B cell (primary cell): ENCODE results near the gene PXDC1. TPM values are rescaled to one million over a fixed set of nuclear protein-coding genes. Genes with fewer than 3 reads are reported as not detected.

Source experiments
- ATAC-seq: fragments of 200-7000 bp; cut with Tn5 transposase; one replicate; pipeline ENCODE4 v1.10.0; 2021; ENCODE audit warnings: low read depth, mild to moderate bottlenecking, moderate number of reproducible peaks, moderate library complexity
- CTCF ChIA-PET: fragments of 350-600 bp; sonication (Branson Sonifier 250); formaldehyde crosslinking; loops from one replicate; lab custom pipeline; 2021; ENCODE audit warnings: antibody characterized with exemption, inconsistent platforms; lab: Charles Lee
- POLR2A ChIA-PET: fragments of 350-600 bp; sonication (Branson Sonifier 250); formaldehyde crosslinking; loops from one replicate; lab custom pipeline; 2021; ENCODE audit warnings: antibody characterized with exemption; lab: Charles Lee
- DNase-seq: peaks from one replicate; pipeline ENCODE4 v3.0.0; 2013
- H2AFZ ChIP-seq: 2 replicates; pipeline ENCODE4 v1.6.1; 2012; ENCODE audit warnings: mild to moderate bottlenecking, low read depth, low read length; ENCODE audit not compliant: insufficient read depth, poor library complexity, severe bottlenecking
- H3K27ac ChIP-seq, 2 donors: 1 replicate in 1 of 2; 2 replicates in 1 of 2; pipeline ENCODE4 v1.5.1; 2012 to 2013; ENCODE audit warnings: low read length in 2 of 2, mild to moderate bottlenecking in 2 of 2, moderate library complexity in 1 of 2
- H3K27me3 ChIP-seq, 4 experiments: fragments of 200-600 bp in 1 of 4; sonication (generic) in 1 of 4; replicated peaks in 1 of 4; 1 replicate in 2 of 4; 2 replicates in 2 of 4; pipeline versions ENCODE4 v1.6.1 to v1.7.0; 2013 to 2016; ENCODE audit warnings: low read length in 3 of 4, mild to moderate bottlenecking in 2 of 4, mixed read lengths in 1 of 4, moderate library complexity in 1 of 4; ENCODE audit not compliant: insufficient read depth in 4 of 4, control insufficient read depth in 3 of 4; ENCODE audit errors: control extremely low read depth in 1 of 4
- H3K36me3 ChIP-seq, 2 experiments: replicated peaks in 1 of 2; 1 replicate in 1 of 2; 2 replicates in 1 of 2; pipeline versions ENCODE4 v1.6.1 to v1.7.1; 2013; ENCODE audit warnings: low read length in 1 of 2; ENCODE audit not compliant: insufficient read depth in 2 of 2, control insufficient read depth in 1 of 2; ENCODE audit errors: control extremely low read depth in 1 of 2, extremely low read depth in 1 of 2
- H3K4me1 ChIP-seq, 2 donors: fragments of 200-600 bp in 1 of 2; sonication (generic) in 1 of 2; 1 replicate in 1 of 2; 2 replicates in 1 of 2; pipeline versions ENCODE4 v1.5.1 to v1.6.1; 2013 to 2017; ENCODE audit warnings: low read length in 2 of 2; ENCODE audit not compliant: control insufficient read depth in 2 of 2, insufficient read depth in 2 of 2
- H3K4me2 ChIP-seq: replicated peaks from 2 replicates; pipeline ENCODE3; 2012; ENCODE audit warnings: mild to moderate bottlenecking, low read depth, low read length; ENCODE audit not compliant: poor library complexity, severe bottlenecking
- H3K4me3 ChIP-seq, 5 experiments: fragments of 200-600 bp in 1 of 5; sonication (generic) in 1 of 5; 1 replicate in 3 of 5; 2 replicates in 2 of 5; pipeline versions ENCODE4 v1.5.1 to v1.7.0; 2011 to 2016; ENCODE audit warnings: low read length in 4 of 5, mild to moderate bottlenecking in 4 of 5, low read depth in 2 of 5, control low read depth in 1 of 5, moderate library complexity in 1 of 5; ENCODE audit not compliant: insufficient read depth in 1 of 5; ENCODE audit errors: control extremely low read depth in 1 of 5, extremely low read depth in 1 of 5
- H3K79me2 ChIP-seq: fragments of 200-600 bp; sonication (generic); one replicate; pipeline ENCODE4 v1.6.0; 2016; ENCODE audit warnings: low read length; ENCODE audit not compliant: control insufficient read depth, insufficient read depth
- H3K9ac ChIP-seq: fragments of 200-600 bp; sonication (generic); 2 replicates; pipeline ENCODE4 v1.6.1; 2017; ENCODE audit warnings: mild to moderate bottlenecking, low read length, moderate library complexity
- H3K9me3 ChIP-seq, 3 donors: one replicate each; pipeline versions ENCODE4 v1.6.1 to v1.7.1; 2013; ENCODE audit warnings: low read length in 2 of 3; ENCODE audit not compliant: control insufficient read depth in 2 of 3, insufficient read depth in 1 of 3; ENCODE audit errors: control extremely low read depth in 1 of 3
- H4K20me1 ChIP-seq: 2 replicates; pipeline ENCODE4 v1.6.0; 2012; ENCODE audit warnings: mild to moderate bottlenecking, low read length; ENCODE audit not compliant: insufficient read depth, control insufficient read depth, poor library complexity, severe bottlenecking
- H3K27ac Mint-ChIP-seq: one replicate; pipeline ENCODE4 v1.8.0; 2021; ENCODE audit warnings: mixed read lengths
- H3K27me3 Mint-ChIP-seq: one replicate; pipeline ENCODE4 v1.8.0; 2021; ENCODE audit warnings: mixed read lengths
- H3K4me1 Mint-ChIP-seq: one replicate; pipeline ENCODE4 v1.8.0; 2021; ENCODE audit warnings: mixed read lengths
- H3K4me3 Mint-ChIP-seq: one replicate; pipeline ENCODE4 v1.8.0; 2021; ENCODE audit warnings: mixed read lengths
- H3K9me3 Mint-ChIP-seq: one replicate; pipeline ENCODE4 v1.8.0; 2022; ENCODE audit warnings: mixed read lengths; ENCODE audit not compliant: insufficient read depth
- EZH2 ChIP-seq: IDR thresholded peaks from 2 replicates; pipeline ENCODE4 v1.6.1; 2012; ENCODE audit warnings: borderline replicate concordance, low read depth, mild to moderate bottlenecking, moderate library complexity, low read length; ENCODE audit not compliant: insufficient read depth, poor library complexity, severe bottlenecking
- WGBS: methylation state at CpG from one replicate; pipeline ENCODE4 v1.1.5; 2013; ENCODE audit warnings: missing lambda C conversion rate; ENCODE audit not compliant: insufficient coverage; 5-methylcytosine and 5-hydroxymethylcytosine counted together
- intact Hi-C: fragments of 100-400 bp; cut with micrococcal nuclease; formaldehyde crosslinking; loops from one replicate; pipeline ENCODE4 v1.10.0; 2022
- polyA plus RNA-seq: library from polyadenylated mRNA; depleted of rRNA; stranded (reverse); fragments of >200 nt; gene quantifications from 2 replicates; pipeline ENCODE4 v1.2.3, GENCODE V29; 2012
- total RNA-seq, 2 donors: library from RNA; stranded (reverse); fragments of 120-200 nt in 1 of 2; gene quantifications; 1 replicate in 1 of 2; 2 replicates in 1 of 2; pipeline versions ENCODE4 v1.2.3 to v1.2.4, GENCODE V29; 2013 to 2022
- TF ChIP-seq, protein P1 (sequence below): fragments of 200-600 bp; IDR thresholded peaks from one replicate; pipeline ENCODE4 v1.8.0; 2022; ENCODE audit warnings: antibody characterized with exemption, mild to moderate bottlenecking

The PXDC1 gene
- total and polyA plus RNA-seq, 2 donors (not counting 1 experiment from before 2014, with no cell fraction given), result 4.7 to 18.9 TPM

DNA sequence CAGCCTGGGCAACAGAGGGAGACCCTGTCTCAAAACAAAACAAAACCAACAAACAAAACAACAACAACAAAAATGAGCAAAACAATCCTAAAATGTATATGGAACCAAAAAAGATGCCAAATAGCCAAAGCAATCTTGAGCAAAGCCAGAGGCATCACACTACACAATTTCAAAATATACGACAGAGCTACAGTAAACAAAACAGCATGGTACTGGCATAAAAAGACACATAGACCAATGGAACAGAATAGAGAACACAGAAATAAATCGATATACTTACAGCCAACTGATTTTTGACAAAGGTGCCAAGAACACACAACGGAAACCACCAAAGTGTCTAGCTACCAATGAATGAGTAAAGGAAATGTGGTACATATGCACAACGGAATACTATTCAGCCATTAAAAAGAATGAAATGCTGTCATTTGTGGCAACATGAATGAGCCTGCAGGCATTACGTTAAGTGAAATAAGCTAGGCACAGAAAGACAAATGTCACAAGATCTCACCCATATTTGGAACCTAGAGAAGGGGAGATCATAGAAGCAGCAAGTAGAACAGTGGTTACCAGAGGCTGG, 16.4 kb downstream of the PXDC1 start:
- H3K9me3 Mint-ChIP-seq, result peaks cover 4% of the 10 kb centered on the region
- H3K79me2 ChIP-seq, result no peaks in the 10 kb centered on the region
- no peak overlapping the region for H2AFZ ChIP-seq
- POLR2A ChIA-PET, result no interaction called here
- H3K4me3 ChIP-seq, result no peak overlapping the region
- H3K27ac Mint-ChIP-seq, result no peak overlapping the region
- DNase-seq, result no peak
- intact Hi-C loops, result no loop called here
- no peaks in the 10 kb centered on the region for H3K36me3 ChIP-seq
- peaks cover 2% of the 10 kb centered on the region for H3K4me1 Mint-ChIP-seq
- no peaks in the 10 kb centered on the region for H3K27me3 ChIP-seq
- no peaks in the 10 kb centered on the region for H3K4me1 ChIP-seq
- no peak overlapping the region for H3K4me2 ChIP-seq
- no peaks in the 10 kb centered on the region for H3K9me3 ChIP-seq
- no peaks in the 10 kb centered on the region for H3K27me3 Mint-ChIP-seq
- H3K27ac ChIP-seq, result no peak overlapping the region
- 100% methylated on average over 4 of the region's 5 CpGs for WGBS
- ATAC-seq, result no peak
- H3K4me3 Mint-ChIP-seq, result no peak overlapping the region
- TF ChIP-seq, protein P1, sequence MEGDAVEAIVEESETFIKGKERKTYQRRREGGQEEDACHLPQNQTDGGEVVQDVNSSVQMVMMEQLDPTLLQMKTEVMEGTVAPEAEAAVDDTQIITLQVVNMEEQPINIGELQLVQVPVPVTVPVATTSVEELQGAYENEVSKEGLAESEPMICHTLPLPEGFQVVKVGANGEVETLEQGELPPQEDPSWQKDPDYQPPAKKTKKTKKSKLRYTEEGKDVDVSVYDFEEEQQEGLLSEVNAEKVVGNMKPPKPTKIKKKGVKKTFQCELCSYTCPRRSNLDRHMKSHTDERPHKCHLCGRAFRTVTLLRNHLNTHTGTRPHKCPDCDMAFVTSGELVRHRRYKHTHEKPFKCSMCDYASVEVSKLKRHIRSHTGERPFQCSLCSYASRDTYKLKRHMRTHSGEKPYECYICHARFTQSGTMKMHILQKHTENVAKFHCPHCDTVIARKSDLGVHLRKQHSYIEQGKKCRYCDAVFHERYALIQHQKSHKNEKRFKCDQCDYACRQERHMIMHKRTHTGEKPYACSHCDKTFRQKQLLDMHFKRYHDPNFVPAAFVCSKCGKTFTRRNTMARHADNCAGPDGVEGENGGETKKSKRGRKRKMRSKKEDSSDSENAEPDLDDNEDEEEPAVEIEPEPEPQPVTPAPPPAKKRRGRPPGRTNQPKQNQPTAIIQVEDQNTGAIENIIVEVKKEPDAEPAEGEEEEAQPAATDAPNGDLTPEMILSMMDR, result no peak
- TF ChIP-seq EZH2, result no peak
- no peak overlapping the region for H3K9ac ChIP-seq
- no peaks in the 10 kb centered on the region for H4K20me1 ChIP-seq
- CTCF ChIA-PET, result interaction anchor here (0.7 to 10.3 kb wide), 4 partner anchors 243 to 455 kb away, joined by 3 to 269 read pairs (median 8); no protein-coding TSS in a partner anchor

DNA sequence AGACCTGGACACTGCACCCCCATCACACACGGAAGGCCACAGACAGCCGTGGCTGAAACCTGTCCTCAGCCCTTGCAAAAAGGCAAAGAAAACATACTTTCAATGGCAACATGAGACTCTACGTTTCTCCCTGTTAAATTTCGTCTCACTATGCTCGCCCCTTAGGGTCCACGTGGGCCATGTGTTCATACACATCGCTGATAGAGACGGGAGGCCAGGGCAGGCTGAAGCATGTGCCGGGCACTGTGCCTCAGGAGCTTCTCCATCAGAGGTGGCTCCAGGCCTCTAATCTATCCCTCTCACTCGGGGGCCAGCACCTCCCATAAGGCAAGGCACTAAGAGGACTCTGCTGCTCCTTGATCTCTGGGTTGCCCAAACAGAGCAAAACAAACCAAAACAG, 17.5 kb downstream of the PXDC1 start:
- no peak overlapping the region for H3K4me3 ChIP-seq
- DNase-seq (no peak), ATAC-seq (no peak)
- Mint-ChIP-seq H3K4me3 (no peak overlapping the region), H3K9me3 (peaks cover 4% of the 10 kb centered on the region), H3K4me1 (peaks cover 2% of the 10 kb centered on the region), H3K27me3 (no peaks in the 10 kb centered on the region), H3K27ac (no peak overlapping the region)
- H3K79me2 ChIP-seq, result no peaks in the 10 kb centered on the region
- no peaks in the 10 kb centered on the region for H4K20me1 ChIP-seq
- intact Hi-C loops, result no loop called here
- no peak overlapping the region for H2AFZ ChIP-seq
- POLR2A ChIA-PET, result no interaction called here
- CTCF ChIA-PET, result interaction anchor here (10.3 kb wide), 1 partner anchor 454 kb away, joined by 269 read pairs; no protein-coding TSS in a partner anchor
- WGBS, result 93% methylated on average over 10 of the region's 10 CpGs
- TF ChIP-seq EZH2, result no peak
- TF ChIP-seq, protein P1, result no peak
- H3K36me3 ChIP-seq, result no peaks in the 10 kb centered on the region
- H3K4me1 ChIP-seq, result no peaks in the 10 kb centered on the region
- no peaks in the 10 kb centered on the region for H3K27me3 ChIP-seq
- no peak overlapping the region for H3K9ac ChIP-seq
- no peak overlapping the region for H3K4me2 ChIP-seq
- H3K9me3 ChIP-seq, result no peaks in the 10 kb centered on the region
- H3K27ac ChIP-seq, result no peak overlapping the region
